Measurements from ENCODE around the gene CCDC102A.

DNA sequence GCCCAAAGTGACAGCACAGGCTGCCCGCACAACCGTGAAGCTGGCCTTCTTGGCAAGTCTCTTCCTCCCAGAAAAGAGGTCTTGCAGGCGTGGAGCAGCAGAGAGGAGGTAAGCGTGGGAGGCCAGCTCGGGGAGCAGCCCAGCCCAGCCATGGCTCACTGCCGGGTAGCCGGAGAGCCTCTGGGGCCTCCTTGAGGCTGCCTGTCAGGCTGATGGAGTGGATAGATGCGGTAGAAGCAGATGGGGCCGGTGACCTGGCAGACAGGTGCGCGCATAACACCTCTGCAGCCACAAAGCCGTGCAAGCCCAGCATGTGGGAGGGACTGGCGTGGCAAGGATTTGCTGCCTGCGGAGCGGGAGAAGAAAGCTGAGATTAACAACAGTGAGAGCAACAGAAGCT is 33.0 kb downstream of the CCDC102A start:
- no peak for TF ChIP-seq EZH2 (IDR thresholded peaks at IDR 0.05; ENCODE audit: low read depth)
- TF ChIP-seq, protein P1, sequence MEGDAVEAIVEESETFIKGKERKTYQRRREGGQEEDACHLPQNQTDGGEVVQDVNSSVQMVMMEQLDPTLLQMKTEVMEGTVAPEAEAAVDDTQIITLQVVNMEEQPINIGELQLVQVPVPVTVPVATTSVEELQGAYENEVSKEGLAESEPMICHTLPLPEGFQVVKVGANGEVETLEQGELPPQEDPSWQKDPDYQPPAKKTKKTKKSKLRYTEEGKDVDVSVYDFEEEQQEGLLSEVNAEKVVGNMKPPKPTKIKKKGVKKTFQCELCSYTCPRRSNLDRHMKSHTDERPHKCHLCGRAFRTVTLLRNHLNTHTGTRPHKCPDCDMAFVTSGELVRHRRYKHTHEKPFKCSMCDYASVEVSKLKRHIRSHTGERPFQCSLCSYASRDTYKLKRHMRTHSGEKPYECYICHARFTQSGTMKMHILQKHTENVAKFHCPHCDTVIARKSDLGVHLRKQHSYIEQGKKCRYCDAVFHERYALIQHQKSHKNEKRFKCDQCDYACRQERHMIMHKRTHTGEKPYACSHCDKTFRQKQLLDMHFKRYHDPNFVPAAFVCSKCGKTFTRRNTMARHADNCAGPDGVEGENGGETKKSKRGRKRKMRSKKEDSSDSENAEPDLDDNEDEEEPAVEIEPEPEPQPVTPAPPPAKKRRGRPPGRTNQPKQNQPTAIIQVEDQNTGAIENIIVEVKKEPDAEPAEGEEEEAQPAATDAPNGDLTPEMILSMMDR (conservative IDR thresholded peaks at IDR 0.05): no peak
